BJ (cell line): ENCODE measurements around the gene KCTD3. TPM values are rescaled to one million over a fixed set of nuclear protein-coding genes. Genes with fewer than 3 reads are reported as not detected.

Experiments used
- CTCF ChIA-PET: fragments of 350-600 bp; formaldehyde crosslinking; extraction: SDS; loops from one replicate; lab custom pipeline; 2021; ENCODE audit warnings: antibody characterized with exemption, inconsistent platforms; lab: Yijun Ruan, JAX
- POLR2A ChIA-PET: fragments of 300-600 bp; sonication (Branson Sonifier 250); formaldehyde crosslinking; extraction: SDS; loops from one replicate; lab custom pipeline; 2021; ENCODE audit warnings: antibody characterized with exemption; lab: Charles Lee
- DNase-seq: peaks from one replicate; pipeline ENCODE4 v3.0.0-alpha.2; 2011; ENCODE audit warnings: low read depth
- H3K27me3 ChIP-seq: 2 replicates; pipeline ENCODE4 v1.6.0; 2011; ENCODE audit warnings: low read length; ENCODE audit not compliant: control insufficient read depth, insufficient read depth
- H3K36me3 ChIP-seq: 2 replicates; pipeline ENCODE4 v1.5.1; 2011; ENCODE audit warnings: low read length; ENCODE audit not compliant: control insufficient read depth, insufficient read depth
- H3K4me3 ChIP-seq: 2 replicates; pipeline ENCODE4 v1.5.1; 2011; ENCODE audit warnings: low read depth, mild to moderate bottlenecking, control low read depth, low read length
- CTCF ChIP-seq: IDR thresholded peaks from 2 replicates; pipeline ENCODE4 v1.5.1; 2011; ENCODE audit warnings: low read depth, mild to moderate bottlenecking, control low read depth, inconsistent platforms, low read length, moderate library complexity; ENCODE audit not compliant: insufficient read depth
- polyA plus RNA-seq: library from polyadenylated mRNA; depleted of rRNA; stranded (reverse); fragments of >200 nt; gene quantifications from 2 replicates; pipeline ENCODE4 v1.2.3, GENCODE V29; 2011
- small RNA-seq: library from RNA; depleted of rRNA; stranded (forward); fragments of <200 nt; gene quantifications from one replicate; pipeline ENCODE3, GENCODE V24; 2012; ENCODE audit warnings: low replicate concordance, low read depth; ENCODE audit not compliant: insufficient read length

The KCTD3 gene
- polyA plus RNA-seq, 1 experiment = 31.7 TPM

GRCh38 chr1:215667761-215668160, 100.7 kb downstream of the KCTD3 start:
- DNase-seq = no peak
- POLR2A ChIA-PET = no interaction called here
- Histone ChIP-seq H3K27me3 (no peaks in the 10 kb centered on the region), H3K4me3 (no peak overlapping the region), H3K36me3 (no peaks in the 10 kb centered on the region)
- CTCF ChIA-PET = no interaction called here
- no peak for TF ChIP-seq CTCF

GRCh38 chr1:215669806-215670491, 102.8 kb downstream of the KCTD3 start:
- DNase-seq = no peak
- no peaks in the 10 kb centered on the region for H3K36me3 ChIP-seq
- no peak overlapping the region for H3K4me3 ChIP-seq
- CTCF ChIA-PET = no interaction called here
- POLR2A ChIA-PET = no interaction called here
- H3K27me3 ChIP-seq = no peaks in the 10 kb centered on the region
- no peak for TF ChIP-seq CTCF

Small RNAs within 50 kb of the gene (small RNA-seq; reads per million reads assigned to genes)
- gene RF00108 = not detected
